Dermis blood vessel endothelial cell (primary cell): ENCODE data around the gene LRMDA. TPM values are rescaled to one million over a fixed set of nuclear protein-coding genes. Genes with fewer than 3 reads are reported as not detected.

Experiments
- DNase-seq: peaks from one replicate; pipeline ENCODE4 v3.0.0; 2010
- total RNA-seq: library from RNA; depleted of rRNA; stranded (reverse); fragments of >200 nt; gene quantifications from 2 replicates; pipeline ENCODE4 v1.2.3, GENCODE V29; 2014

LRMDA gene
- total RNA-seq, 1 donor from 2014 or later, result 27.4 TPM

DNA sequence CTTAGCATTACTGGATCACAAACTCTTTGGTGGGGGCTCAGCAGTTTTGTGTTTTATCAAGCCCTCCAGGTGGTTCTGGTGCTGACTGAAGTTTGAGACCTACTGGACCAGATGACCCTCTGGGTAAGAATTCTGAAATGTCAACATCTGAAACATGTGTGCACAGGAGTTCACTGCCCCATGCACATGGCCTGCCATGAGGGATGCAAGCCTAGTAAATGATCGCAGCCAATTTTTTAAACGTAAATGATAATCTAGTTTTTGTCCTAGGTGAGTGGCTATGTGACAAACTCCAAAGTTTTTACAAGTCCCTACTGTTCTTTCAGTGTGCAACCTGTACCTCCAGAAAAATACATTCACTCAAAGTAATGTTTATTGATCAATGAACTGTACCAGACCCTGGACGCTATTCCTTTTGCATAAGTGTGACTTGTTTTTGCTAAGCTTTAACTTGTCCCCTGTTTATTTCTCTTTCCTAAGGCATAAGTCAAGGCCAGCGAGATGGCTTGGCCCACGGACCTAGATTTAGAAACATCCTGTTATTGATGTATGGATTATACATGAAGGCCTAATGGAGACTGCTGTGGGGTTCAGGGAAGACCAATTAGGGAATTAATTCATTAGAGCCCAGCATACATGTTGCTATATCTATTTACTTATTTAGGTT is 531.1 kb downstream of the LRMDA start:
- DNase-seq, result no peak

DNA sequence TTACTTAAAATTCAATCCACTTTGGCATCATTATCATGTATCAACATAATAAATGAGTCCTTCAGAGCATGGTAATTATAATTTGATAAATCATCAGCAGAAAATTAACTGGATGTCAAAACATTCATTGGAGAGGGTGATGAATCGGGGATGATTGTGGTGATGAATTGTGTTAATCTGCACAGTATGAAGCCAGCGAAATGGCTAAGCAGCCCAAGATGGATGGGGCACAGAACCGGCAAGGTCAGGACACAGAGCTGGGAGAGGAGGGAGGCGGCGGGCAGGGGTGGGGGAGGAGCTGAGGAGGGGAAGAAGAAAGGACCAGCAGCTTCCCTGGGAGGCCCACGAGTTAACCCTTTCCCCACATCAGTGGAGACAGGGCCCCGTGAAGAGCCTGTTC is 536.1 kb downstream of the LRMDA start:
- no peak for DNase-seq

DNA sequence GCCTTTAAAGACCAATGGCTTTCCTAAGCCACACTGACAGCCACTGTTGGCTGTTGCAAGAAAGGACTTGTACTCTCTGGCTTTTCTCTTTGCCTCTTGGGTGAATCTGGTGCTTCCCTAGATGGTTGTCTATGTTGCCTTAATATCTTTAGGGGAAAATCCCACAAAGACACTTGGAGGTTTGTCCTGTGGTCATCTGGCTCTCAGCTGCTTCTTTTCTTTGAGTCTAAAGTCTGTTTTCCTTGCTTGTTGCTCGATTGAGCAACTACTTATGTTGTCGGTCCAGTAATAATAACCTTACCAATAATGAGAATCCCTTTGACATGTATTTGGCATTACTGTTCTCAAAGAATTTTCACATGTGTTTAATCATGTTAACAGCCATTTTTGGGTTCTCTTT is 537.6 kb downstream of the LRMDA start:
- DNase-seq, result no peak

DNA sequence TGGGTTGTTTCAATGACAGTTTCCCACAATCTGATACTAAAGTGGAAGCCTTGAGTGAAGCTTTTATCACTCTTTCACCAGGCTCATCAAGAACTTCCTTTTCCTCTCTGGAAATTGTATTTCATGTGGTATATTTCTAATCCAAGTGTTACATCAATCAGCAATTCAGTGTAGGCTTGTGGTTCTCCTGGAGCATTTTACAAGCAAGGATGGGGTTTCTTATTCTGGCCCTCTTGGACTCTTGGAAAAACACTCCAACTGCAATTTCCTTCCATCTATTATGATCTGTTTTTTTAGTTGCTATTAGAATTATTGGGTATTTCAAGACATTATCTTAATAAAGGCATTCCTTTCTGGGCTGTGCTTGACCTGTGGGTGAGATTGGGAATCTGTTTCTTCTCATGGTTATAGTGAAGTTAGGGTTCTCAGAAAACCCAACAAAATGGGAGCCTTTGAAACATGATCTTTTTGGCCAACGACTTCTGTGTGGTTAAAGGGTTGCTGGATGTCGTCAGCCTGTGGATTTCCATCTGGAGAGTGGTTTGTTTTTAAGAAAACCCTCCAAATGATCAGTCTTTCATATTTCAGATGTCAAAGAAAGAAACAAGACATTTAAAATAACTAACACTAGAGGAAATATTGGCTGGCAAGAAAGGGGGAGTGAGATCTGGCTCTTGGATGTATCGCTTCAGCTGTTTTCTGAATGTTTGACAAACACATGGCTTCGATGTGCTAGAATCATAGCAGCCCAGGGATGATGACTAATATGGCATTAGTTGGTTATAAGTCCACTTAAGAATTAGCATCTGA is 540.2 kb downstream of the LRMDA start:
- no peak for DNase-seq

DNA sequence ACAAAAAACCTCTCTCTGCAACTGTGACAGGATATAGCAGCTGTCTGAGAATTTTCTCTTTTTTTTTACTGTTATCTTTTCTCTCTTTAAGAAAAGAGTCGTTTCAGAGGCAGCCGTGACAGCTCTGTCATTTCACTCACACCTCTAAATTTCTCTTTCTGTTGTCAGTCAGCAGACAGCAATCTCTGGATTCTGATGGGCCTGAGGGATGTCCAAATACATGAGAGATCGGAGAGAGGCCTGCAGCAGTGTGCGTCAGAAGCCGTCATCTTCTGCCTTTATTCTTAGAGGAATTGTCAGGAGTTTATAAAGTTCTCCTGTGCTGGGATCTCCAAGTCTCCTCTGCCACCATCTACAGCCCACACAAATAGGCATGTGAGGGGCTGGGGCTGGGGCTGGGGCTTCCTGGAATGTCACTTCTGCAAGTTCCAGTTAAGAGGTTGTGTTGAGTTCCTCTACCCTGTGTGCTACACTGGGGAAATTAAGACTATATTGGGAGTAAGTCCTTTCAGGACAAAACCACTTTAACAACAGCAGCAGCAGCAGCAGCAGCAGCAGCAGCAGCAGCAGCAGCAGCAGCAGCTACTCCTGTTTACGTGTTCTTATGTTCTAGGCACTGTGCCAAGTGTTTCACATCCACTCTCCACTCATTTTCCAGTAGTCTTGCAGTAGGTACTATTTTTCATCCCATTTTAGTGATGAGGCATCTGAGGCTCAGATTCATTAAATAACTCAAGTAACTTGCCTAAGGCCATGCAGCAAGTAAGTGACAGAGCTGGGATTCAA is 541.3 kb downstream of the LRMDA start:
- DNase-seq, result peak; percentile 0

DNA sequence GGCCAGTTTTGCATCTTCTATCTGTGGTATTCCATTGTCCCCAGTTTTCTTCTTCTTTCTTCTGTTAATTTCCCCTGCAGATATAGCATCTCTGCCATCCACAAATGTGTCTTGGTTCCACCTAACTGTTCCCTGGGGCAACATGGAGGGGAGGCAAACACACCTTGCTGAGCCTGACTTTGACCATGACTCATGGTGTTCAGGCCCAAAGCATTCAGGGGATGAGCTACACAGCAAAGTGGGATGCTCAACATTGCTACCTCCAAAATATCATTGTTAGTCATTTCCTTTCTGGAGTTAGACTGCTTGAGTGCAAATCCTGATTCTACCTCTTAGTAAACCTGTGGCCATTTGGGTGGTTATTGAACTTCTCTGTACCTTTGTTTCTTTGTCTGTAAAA is 542.7 kb downstream of the LRMDA start:
- DNase-seq, result no peak

DNA sequence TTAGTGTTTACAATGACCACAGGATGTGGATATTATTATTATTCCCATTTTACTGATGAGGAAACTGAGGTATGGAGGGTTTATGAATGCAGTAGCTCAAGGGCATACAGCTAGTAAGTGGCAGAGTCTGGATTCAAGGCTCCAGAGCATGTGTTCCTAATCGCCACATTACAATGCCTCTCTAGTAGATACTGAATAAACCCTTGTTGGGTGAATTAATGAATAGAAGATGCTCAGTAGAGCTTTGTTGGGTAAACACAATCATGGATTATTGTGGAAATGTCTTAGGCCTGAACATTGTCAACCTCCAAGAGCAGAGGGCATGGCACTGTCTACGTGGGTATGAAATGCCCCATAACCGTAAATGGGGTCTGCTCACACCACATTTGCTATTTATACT is 545.3 kb downstream of the LRMDA start:
- no peak for DNase-seq

DNA sequence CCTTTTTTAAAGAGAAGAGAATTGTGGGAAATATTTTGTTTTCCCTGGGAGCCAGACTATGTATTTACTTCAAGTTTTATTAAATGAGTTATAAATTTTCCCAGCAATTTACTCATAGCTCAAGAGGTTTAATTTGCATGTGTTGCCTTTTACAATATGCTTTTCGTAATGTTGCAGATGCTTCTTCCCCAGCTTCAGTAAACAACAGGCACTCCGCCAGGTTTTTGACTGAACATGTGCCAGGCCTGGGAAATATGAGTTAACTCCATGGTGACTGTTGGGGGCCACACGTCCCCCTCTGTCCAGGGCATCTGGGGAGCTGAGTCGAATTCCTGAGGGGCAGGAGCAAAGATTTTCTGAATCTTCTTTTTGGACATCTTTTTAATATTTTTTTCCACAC is 545.7 kb downstream of the LRMDA start:
- no peak for DNase-seq

DNA sequence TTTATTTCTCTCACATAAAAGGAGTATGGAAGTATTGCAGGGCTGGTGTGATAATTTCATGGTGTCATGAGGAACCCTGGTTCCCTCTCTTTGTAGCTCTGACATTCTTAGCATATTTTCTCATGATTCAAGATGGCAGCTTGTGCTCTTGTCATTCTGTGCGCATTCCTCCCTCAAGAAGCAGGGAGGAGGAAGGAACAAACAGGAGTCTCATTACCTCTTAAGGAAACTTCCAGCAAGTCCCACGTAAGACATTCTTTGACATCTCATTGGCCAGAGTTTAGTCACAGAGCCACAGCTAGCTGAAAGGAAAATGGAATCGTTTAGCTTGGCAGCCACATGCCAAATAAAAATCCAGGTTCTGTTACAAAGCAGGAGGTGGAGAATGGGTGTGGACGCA is 546.8 kb downstream of the LRMDA start:
- no peak for DNase-seq

DNA sequence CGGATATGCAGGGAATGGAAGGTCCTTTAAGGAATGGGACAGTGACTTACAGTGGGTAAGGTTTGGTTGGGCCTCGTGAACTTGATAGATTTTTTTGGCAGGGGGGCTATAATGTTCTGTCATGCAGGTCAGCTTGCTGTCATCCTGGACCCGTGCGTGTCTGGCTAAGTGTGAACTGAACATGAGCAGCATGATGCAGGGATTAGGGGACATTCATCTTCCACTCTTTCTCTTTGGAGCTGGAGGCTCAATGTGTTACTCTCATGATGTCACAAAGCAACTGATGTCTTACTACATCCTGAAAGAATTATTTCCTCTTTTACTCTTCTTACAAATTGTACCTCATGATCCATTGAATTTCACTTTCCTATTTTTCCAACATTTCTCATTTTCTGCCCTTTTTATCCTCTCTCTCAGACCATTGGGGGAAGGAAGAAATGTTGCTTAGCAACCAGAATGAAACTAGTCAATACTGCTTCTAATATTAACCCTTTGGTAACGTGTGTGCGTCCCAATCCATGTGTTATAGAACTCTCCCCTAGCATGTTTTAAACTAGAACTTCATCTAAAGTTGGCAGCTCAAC is 549.1 kb downstream of the LRMDA start:
- no peak for DNase-seq

DNA sequence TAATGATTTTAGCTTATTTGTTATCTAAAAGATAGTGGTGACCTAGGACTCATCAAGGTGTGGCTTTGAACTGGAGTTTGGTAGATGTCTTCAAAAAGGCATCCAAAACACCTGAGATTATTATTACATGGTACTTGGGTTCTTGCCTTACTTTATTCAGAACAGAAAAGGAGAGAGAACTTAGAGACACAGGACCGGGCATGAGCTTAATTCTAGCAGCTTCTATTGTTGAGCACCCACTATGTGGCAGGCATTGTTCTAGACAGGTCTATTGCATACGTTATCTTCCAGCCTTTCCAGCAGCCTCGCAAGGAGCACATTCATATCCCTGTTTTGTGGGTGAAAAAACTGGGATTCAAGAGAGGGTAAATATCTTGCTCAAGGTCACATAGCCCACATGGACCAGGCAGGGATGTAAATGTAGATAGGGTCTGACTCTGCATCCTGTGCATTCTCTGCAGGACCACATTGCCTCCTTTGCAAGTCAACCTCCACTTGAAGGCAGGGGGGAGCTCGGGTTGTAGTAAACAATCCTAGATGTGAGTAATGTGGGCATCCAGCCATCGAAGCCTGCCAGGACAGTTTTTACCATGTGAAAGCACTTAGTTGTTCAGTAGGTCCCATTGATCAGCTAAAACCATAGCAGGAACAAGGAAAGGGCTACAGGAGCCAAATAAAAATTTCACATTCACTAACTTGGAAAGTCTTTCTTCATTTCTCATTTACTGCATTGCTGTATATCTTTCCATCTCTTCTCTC is 551.4 kb downstream of the LRMDA start:
- no peak for DNase-seq

DNA sequence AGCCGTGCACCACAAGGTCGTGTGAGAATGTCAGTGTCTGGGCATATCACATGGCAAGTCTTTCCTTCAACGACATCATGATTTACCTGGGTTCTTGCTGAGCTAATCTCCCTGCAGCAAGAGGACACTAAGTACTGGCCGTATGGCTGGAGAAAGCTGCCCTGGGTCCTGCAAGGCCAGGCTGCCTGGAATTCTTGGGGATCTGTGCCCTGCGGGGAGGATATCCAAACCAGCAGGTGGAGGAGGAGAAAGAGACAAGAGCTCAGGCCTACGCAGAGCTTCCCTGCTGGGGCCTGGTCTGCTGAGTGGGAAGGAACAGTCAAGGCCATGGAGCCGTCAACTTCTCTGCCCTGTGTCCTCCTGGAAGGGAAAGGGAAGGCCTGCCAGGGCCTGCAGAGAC is 552.6 kb downstream of the LRMDA start:
- no peak for DNase-seq

DNA sequence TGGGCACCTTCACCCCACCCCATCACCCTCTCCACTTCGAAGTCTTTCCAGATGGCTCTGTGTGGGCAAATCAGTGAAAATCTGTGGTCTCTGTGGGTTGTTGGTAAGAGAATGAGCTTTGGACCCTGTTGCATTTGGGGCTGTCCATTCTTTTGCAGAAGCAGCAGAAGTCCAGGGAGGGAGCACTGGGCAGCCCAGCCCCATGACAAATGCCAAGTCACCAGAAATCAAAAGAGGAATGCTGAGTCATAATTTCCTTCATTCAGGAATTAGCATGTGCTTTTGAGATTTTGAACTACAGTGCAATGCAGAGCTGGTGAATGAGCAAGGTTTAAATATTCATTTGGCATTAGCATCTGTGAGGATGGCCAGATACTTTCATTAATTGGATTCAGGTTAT is 556.2 kb downstream of the LRMDA start:
- DNase-seq, result no peak

DNA sequence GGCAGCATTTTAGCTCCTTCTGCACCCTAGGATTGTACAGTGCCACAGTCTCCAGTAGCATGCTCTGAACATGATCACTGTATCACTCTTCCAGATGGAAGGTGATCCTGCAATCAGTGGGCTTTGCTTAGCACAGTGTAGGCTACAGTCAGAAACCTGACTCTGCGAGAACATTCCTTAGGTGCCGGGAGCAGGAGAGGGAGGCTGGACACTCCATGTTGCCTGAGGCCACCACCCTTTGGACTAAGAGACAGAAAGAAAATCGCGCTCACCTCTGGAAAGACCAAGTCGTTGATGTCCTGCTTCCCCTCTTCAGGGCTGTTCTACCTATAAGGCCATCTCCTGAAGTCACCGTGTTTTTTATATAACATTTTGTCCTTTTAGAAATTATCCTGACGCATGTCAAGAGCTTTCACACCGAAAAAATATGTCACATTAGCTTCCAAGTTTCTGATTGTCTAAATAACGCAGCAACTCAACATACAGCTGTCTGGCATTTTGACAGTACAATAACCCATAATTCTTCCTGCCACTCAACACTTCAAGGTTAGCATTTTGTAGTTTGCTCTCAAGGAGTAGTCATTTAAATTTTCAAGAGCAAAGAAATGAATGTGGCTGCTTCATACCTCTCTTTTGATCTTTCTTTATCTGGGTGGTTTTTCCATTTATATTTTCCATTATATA is 563.1 kb downstream of the LRMDA start:
- DNase-seq, result no peak

DNA sequence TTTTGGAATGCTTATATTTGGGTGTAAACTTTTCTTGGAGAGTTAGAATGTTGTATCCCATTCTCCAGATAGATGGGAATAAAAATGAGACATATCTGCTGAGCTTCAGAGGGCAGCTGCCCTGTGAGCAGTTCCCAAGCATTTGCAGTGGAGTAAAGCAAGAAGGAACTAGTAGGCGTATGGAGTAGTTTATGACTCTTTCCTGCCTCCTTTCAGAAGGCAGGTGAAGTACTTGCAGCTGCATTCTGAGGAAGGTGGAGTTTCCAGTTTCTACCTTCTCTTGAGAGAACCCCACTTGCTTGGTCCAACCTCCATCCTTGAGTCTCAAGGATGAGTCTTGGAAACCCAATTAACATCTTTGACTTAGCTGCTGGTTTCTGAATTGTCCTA is 563.6 kb downstream of the LRMDA start:
- no peak for DNase-seq

DNA sequence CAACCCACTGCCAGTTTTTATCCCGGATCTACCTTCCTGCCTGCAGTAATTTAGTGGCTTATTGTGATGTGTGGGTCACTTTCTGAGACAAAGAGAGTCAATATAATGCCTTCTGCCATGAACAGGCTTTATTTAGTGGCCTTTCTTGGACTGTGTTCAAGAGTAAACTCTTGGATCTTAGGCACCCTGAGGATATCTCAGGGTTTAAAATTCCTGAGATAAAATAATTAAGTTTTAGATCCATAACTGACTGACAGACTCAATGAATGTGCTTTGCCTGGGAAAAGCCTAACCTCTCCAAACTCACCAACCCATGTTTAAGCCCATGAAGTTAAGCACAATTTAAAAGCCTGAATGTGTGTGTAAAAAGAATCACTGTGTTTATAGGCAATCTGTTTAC is 564.3 kb downstream of the LRMDA start:
- no peak for DNase-seq

DNA sequence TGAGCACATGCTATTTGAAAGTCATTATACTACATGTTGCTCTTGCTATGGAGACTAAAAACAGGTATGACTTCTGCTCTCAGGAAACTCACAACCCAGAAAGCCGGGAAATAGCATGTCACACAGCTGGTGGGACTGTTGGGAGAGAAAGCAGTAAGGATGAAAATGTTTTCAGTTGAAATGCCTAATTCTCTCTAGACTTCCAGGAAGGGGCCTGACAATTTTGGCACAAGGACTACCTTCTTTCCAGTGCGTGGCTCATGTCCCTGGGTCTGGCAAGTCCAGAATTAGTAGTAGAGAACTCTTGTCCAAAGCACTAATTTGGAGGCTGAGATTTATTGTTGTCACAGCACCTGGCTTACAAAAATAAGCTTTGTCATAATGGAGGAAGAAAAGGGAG is 567.6 kb downstream of the LRMDA start:
- DNase-seq, result no peak

DNA sequence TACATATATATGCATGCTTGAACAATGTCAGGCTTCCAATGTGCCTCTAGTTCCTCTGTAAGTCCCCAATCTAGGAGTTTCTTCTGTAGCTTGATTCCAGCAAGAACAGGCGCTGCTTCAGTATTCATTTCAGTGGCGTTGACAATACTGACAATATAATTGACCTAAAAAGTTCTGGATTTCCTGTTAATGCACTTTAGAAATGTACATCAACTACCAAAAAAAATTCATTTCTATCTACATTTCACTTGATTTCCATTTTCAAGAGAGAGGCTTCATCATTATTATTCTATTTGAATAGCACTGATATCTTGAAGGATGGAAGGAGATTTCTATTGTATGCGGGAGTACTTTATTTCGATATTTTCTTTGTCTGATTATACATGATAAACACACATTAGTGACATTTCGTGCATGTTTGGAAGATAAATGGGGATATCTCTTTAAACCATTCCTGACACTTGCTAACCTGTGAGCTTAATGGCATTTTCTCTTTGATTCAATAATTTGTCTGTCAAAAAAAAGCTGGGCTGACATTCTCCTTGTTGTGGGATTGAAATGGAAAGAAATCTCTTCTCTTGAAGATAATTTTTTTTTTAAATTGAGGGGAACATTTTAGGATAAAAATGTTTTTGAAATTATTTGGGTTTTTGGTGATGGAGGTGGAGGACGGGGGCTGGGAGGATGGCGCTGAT is 568.2 kb downstream of the LRMDA start:
- DNase-seq, result no peak

DNA sequence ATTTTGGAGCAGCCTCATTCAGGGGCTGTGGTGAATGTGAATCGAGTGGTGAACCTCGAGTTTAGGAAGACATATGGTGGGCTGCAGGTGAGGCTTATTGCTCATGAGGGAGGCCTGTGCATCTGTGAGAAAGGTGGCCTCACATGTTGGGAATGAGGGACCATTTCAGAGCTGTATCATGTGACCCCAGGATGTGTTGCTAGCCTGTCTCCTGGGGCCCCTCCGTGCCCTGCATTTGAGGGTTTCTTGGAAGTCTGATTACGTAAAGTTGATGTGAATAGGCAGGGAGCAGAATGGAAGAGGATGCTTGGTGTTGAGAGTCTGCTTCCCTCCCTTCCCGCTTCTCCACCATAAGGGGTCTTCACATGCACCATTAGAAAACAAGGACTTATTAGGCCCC is 569.1 kb downstream of the LRMDA start:
- DNase-seq, result no peak

DNA sequence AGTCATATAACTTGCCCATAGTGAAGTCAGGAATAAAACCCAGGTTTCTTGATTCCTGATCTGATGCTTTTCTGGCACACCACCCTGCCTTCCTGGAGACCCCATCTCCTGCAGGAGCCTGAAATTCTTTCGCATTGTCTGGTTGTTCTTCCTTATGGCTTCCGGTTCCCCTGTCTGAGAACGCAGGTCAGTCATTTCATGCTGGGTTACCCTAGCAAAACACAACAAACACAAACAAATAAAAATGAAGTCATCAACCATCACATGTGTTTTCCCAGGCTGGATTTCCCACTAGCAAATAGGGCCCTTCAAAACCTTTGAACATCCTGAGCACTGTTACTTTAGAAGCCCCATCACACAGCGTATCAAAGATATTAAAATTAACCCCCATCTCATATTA is 569.6 kb downstream of the LRMDA start:
- DNase-seq, result peak; percentile 16

DNA sequence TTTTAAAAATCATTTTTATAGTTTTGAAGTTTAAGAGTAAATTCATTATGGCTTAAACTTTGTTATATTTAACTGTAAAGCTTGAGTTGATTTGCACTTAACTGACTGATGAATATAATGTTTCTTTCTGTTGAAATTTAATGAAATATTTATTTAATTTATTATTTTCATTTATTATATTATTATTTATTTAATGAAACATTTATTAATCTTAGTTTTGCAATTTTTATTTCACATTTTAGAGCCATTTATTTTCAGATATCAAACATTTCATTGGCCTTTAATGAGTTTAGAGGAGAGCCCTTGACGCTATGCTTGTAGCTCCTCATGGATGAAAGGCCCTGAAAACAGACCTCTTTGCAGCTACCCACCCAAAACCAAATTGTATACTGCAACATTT is 570.0 kb downstream of the LRMDA start:
- no peak for DNase-seq
